SK-N-MC (cell line): Measurements from ENCODE around the gene MLC1.

Experiments
- DNase-seq: peaks from one replicate; pipeline ENCODE4 v3.0.0-alpha.2; 2011; ENCODE audit warnings: low read depth, low spot score
- H3K27ac ChIP-seq: fragments of 200-600 bp; sonication (generic); 2 replicates; pipeline ENCODE4 v1.5.1; 2016; ENCODE audit warnings: mixed run types
- H3K36me3 ChIP-seq: fragments of 200-600 bp; sonication (generic); 2 replicates; pipeline ENCODE4 v1.6.1; 2017; ENCODE audit warnings: antibody characterized with exemption, low read length, mixed read lengths; ENCODE audit not compliant: insufficient read depth
- H3K4me3 ChIP-seq: fragments of 200-600 bp; sonication (generic); 2 replicates; pipeline ENCODE4 v1.5.1; 2016
- H3K9ac ChIP-seq: fragments of 200-600 bp; sonication (generic); 2 replicates; pipeline ENCODE4 v1.8.0; 2017; ENCODE audit warnings: mixed run types, mixed read lengths; ENCODE audit not compliant: insufficient read length
- H3K9me3 ChIP-seq: fragments of 200-600 bp; sonication (generic); 2 replicates; pipeline ENCODE4 v1.6.1; 2017; ENCODE audit warnings: low read depth, mild to moderate bottlenecking, antibody characterized with exemption, low read length, moderate library complexity, mixed read lengths
- EZH2 ChIP-seq: fragments of 200-600 bp; sonication (generic); IDR thresholded peaks from one replicate; pipeline ENCODE4 v1.6.1; 2017; ENCODE audit warnings: antibody characterized with exemption
- FOXP2 ChIP-seq: optimal IDR thresholded peaks from 2 replicates; pipeline ENCODE3; 2011; ENCODE audit warnings: mild to moderate bottlenecking, moderate library complexity; ENCODE audit not compliant: insufficient read depth; ENCODE audit errors: extremely low read length, control extremely low read depth
- POLR2AphosphoS5 ChIP-seq: IDR thresholded peaks from 2 replicates; pipeline ENCODE4 v1.6.1; 2012; ENCODE audit warnings: mild to moderate bottlenecking, low read depth, low read length, borderline replicate concordance

The MLC1 gene

DNA sequence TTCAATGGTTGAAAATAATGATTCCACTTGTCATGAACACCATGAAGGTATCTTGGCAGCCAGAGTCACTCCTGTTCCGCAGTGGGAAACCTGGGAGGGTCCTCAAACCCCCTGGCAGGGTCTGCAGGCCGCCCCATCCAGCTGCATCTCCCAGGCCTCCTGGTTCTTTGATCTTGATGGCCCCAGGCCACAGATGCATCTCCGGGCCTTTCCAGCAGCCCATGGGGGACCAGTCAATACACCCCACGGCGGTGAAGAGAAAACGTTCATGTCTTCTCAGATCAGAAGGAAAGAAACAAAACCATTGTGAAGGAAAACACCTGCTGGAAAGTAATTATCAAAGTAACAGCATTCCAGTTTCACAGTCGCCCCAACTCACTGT lies 25.4 kb downstream of the MLC1 start:
- H3K36me3 ChIP-seq = no peaks in the 10 kb centered on the region
- H3K9ac ChIP-seq = no peak overlapping the region
- no peak overlapping the region for H3K4me3 ChIP-seq
- H3K27ac ChIP-seq = no peak overlapping the region
- TF ChIP-seq EZH2 (no peak), FOXP2 (no peak)
- H3K9me3 ChIP-seq = no peaks in the 10 kb centered on the region
- no peak for DNase-seq

DNA sequence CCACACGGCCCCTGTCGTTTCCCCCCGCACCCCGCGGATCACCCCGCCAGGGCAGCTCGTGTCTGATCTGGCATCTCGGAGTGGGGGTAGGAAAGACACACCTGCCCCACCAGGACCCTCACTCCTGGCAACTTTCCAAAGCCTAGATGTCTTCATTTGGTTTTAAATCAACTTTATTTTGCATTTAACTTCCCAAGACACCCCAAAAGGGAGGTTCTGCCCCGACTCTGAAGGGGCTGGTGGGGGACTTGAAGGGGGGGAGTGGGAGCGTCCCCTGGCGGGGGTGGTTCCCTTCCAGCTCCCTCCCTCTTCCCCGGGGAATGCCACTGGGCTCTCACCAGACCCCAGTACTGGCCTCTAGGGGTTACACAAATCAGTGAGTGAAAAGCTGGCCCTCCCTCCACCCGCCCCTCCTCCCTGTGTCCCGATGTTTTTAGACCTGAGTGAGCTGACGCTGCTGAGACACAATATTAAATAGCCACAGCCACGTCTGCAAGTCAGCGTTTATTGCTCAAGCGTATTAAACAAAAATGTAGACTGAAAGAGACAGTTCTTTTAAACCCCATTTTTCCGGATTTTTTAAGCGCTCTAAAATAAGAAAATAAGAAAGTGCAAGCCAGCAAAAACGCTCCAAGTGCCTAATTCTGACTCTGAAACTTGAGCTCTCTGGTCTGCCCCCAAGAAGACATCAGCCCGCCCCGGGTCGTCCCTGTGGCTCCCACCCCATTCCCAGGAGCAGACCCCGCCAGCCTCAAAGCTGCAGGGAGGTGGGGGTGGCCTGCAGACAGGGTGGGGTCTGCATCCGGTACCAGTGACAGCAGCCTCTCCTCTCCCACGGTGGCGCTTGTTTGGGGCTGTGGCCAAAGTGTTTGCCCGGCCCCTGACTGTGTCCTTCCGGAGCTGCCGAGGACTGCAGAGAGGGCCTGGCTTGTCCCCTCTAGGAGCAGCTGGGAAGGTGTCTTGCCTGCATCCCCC lies 26.0 kb downstream of the MLC1 start:
- H3K9ac ChIP-seq = no peak overlapping the region
- no peaks in the 10 kb centered on the region for H3K36me3 ChIP-seq
- H3K4me3 ChIP-seq = peak overlapping the region; percentile 14
- no peak for TF ChIP-seq EZH2
- TF ChIP-seq POLR2AphosphoS5 = no peak
- no peak for TF ChIP-seq FOXP2
- no peak overlapping the region for H3K27ac ChIP-seq
- H3K9me3 ChIP-seq = no peaks in the 10 kb centered on the region
- no peak for DNase-seq

DNA sequence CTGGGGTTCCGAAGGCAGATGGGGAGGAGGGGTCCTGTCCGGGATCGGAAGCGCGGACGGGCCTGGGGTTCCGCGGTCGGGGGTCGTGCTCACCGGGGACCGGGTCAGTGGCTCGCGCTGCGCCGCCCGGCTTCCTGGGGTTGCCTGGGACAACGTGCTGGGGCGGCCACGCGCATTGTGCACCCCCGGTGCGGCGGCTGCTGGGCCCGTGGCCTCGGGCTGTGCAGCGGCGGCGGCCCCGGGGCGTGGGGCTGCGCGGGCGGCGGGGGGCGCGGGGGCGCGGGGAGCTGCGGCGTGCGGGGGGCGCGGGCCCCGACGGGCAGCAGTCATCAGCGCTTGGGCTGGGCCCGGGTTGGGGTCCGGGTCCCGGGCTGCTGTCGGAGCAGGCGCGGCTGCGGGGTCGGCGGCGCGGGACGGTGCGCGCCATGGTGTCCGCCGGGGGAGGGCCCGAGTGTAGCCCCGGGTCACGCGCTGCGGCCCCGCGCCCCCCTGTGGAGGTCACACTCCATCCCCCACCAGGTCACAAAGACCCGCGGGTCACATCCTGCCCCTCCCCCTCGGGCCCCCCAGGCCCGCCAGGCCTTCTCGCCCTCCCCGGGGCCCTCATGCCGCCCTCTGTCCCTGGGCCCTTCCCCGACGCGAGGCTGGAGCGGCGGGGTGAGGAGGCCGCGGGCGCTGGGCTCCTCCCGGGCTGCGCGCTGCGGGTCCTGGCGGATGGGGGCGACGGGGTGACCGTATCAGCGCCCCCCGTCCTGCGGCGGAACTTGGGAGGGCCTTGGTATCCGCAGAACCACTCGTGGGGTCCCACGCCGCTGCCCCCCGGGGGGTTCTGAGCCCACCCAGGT lies 26.9 kb downstream of the MLC1 start, which contains the start of gene TTLL8:
Gene TTLL8 (minus strand): TSS at position 238 of the 845 bp plus-strand sequence.
- no peak within 1 kb of the TSS for H3K27ac ChIP-seq
- H3K9ac ChIP-seq = no peak within 1 kb of the TSS
- no peak for DNase-seq
- H3K4me3 ChIP-seq = peak within 1 kb of the TSS; percentile 14
- H3K9me3 ChIP-seq = no peaks in the 10 kb centered on the region
- no peak for TF ChIP-seq POLR2AphosphoS5
- TF ChIP-seq EZH2 = no peak
- TF ChIP-seq FOXP2 = no peak
- no peaks in the 10 kb centered on the region for H3K36me3 ChIP-seq

DNA sequence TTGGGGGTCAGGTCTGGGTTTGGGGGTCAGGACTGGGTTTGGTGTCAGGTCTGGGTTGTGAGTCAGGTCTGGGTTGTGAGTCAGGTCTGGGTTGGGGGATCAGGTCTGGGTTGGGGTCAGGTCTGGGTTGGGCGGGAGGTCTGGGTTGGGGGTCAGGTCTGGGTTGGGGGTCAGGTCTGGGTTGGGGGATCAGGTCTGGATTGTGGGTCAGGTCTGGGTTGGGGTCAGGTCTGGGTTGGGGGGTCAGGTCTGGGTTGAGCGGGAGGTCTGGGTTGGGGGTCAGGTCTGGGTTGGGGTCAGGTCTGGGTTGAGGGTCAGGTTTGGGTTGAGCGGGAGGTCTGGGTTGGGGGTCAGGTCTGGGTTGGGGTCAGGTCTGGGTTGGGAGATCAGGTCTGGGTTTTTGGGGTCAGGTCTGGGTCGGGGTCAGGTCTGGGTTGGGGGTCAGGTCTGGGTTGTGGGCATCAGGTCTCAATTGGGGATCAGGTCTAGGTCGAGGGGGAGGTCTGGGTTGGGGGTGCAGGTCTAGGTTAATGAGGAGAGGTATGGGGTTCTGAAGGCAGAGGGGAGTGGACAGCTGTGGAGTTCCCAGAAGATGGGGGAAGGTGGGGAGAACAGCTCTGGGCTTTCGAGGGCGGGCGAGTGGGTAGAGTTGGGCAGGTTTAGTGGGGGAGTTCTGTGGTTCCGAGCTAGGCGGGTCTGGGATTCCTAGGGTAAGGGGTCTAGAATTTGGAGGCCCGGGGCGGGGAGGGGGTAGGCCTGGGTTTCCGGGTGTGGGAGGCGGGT lies 27.8 kb downstream of the MLC1 start:
- H3K4me3 ChIP-seq = no peak overlapping the region
- no peaks in the 10 kb centered on the region for H3K9me3 ChIP-seq
- TF ChIP-seq EZH2 (no peak), FOXP2 (no peak), POLR2AphosphoS5 (no peak)
- no peak for DNase-seq
- no peaks in the 10 kb centered on the region for H3K36me3 ChIP-seq
- H3K9ac ChIP-seq = no peak overlapping the region
- no peak overlapping the region for H3K27ac ChIP-seq

DNA sequence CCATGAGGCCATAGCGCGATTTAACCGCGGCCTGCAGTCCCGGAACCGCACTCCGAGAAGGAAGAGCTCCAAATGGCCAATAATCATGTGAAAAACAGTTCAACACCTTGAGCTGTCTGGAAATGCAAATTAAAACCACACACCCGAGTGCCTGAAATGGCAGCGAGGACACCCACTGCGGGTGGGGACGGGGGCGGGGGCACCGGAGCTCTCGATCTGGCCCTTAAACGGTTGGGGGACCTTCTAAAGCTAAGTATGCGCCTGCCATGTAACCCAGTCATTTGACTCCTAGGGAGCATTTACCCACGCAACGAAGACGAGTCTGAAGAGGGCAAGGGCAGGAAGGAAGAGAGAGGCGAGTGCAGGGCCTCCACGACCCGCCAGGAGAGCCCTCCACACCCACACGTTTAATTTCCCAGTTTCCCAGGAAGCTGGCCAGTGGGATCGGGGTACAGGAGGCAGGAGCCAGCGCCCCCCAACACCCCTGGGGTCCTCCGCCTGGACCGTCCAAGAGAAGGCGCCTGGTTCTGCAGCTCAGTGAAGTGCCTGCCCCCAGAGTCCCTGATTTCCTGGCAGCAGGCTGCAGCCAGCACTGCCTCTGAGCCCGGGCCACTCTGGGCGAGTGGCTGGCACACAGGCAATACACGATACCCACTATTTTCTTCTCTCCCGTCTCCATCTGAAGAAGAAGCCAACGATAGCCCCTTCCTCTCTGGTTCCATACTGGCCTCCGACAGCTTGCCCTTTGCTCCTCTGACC lies 28.8 kb downstream of the MLC1 start:
- DNase-seq = no peak
- Histone ChIP-seq H3K9me3 (no peaks in the 10 kb centered on the region), H3K4me3 (no peak overlapping the region), H3K9ac (no peak overlapping the region), H3K27ac (no peak overlapping the region), H3K36me3 (no peaks in the 10 kb centered on the region)
- TF ChIP-seq POLR2AphosphoS5 (no peak), EZH2 (no peak)

DNA sequence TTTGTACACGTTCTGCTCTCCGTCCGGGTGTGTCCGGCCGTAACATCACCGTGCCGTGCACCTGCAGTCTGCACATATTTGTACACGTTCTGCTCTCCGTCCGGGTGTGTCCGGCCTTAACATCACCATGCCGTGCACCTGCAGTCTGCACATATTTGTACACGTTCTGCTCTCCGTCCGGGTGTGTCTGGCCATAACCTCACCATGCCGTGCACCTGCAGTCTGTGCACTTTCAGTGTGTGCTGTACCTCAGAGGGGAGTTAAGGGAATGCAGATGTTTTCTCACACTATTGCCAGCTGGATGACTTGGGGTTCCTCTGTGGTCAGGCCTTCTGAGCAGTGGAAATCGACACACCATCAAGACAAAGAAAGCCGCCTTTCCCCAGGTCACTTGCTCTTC lies 31.4 kb downstream of the MLC1 start:
- no peak for DNase-seq

DNA sequence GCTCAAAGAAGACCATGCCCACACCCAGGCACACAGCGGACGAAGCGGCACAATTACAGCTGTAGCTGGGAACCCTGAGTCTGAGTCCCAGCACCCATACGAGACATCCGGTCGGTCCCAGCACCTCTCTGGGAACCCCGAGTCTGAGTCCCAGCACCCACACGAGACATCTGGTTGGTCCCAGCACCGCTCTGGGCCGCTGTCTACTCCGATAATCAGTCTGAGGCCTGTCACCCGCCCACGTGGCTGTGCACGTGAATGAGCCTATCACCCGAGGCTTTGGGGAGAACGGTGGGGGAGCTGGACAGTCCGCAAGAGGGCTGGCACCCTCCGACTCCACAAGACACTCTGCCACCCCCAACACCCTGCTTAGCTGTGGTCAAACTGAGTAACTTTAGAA lies 33.3 kb downstream of the MLC1 start:
- no peaks in the 10 kb centered on the region for H3K36me3 ChIP-seq
- no peak for DNase-seq
- no peak overlapping the region for H3K4me3 ChIP-seq
- TF ChIP-seq POLR2AphosphoS5 = no peak
- no peak for TF ChIP-seq FOXP2
- no peak for TF ChIP-seq EZH2
- no peak overlapping the region for H3K27ac ChIP-seq
- no peaks in the 10 kb centered on the region for H3K9me3 ChIP-seq
- no peak overlapping the region for H3K9ac ChIP-seq

More for the DNA sequence above, 31.4 kb downstream of the MLC1 start:
- TF ChIP-seq POLR2AphosphoS5 (no peak), FOXP2 (no peak), EZH2 (no peak)
- H3K4me3 ChIP-seq = no peak overlapping the region
- no peaks in the 10 kb centered on the region for H3K36me3 ChIP-seq
- H3K9ac ChIP-seq = no peak overlapping the region
- H3K9me3 ChIP-seq = no peaks in the 10 kb centered on the region
- H3K27ac ChIP-seq = no peak overlapping the region
